Neural cell (in vitro differentiated cells): ENCODE results near the gene SMC1A.

Experiments
- CTCF ChIP-seq: fragments of 450-650 bp; IDR thresholded peaks from 2 replicates; pipeline ENCODE4 v1.5.1; 2014; ENCODE audit warnings: antibody characterized with exemption, mild to moderate bottlenecking, moderate library complexity; ENCODE audit not compliant: poor library complexity, severe bottlenecking
- EP300 ChIP-seq: fragments of 450-650 bp; conservative IDR thresholded peaks from 2 replicates; pipeline ENCODE4 v1.6.1; 2014; ENCODE audit warnings: antibody characterized with exemption, mild to moderate bottlenecking, moderate library complexity; ENCODE audit not compliant: poor library complexity, severe bottlenecking
- EZH2 ChIP-seq: fragments of 200-600, 300-800 bp; shearing (Covaris generic), sonication (generic); IDR thresholded peaks from 2 replicates; pipeline ENCODE4 v1.6.1; 2014; ENCODE audit warnings: antibody characterized with exemption, low read length, borderline replicate concordance, mild to moderate bottlenecking; ENCODE audit not compliant: insufficient read depth, poor library complexity, severe bottlenecking
- MXI1 ChIP-seq: fragments of 450-650 bp; conservative IDR thresholded peaks from 2 replicates; pipeline ENCODE4 v1.6.1; 2014; ENCODE audit warnings: antibody characterized with exemption, mild to moderate bottlenecking; ENCODE audit not compliant: poor library complexity, severe bottlenecking
- RAD21 ChIP-seq: fragments of 450-650 bp; conservative IDR thresholded peaks from 2 replicates; pipeline ENCODE4 v1.6.1; 2014; ENCODE audit warnings: antibody characterized with exemption, mild to moderate bottlenecking, moderate library complexity
- REST ChIP-seq: IDR thresholded peaks from 2 replicates; pipeline ENCODE4 v1.6.1; 2012; ENCODE audit warnings: borderline replicate concordance

- TF ChIP-seq CTCF (no peak), EZH2 (no peak), EP300 (no peak), MXI1 (no peak), REST (no peak), RAD21 (no peak)
Measured at GRCh38 chrX:53395605-53396298, 26.7 kb downstream of the SMC1A start.
